HG02981 (cell line): Measurements from ENCODE around the gene CELSR3.

Source experiments
- ATAC-seq: cut with Tn5 transposase; IDR thresholded peaks from one replicate; pipeline ENCODE4 v1.9.1; 2021; ENCODE audit warnings: mild to moderate bottlenecking, moderate library complexity; ENCODE audit not compliant: unreplicated experiment

Gene CELSR3

GRCh38 chr3:48587686-48588085 is 75.0 kb downstream of the CELSR3 start:
- no peak for ATAC-seq
